Activated naive CD4-positive, alpha-beta T cell treated with anti-CD3 and anti-CD28 coated beads, Interleukin-2, amount 50 U/mL, for 16 hours (primary cell): Measurements from ENCODE around the gene KDM4F.
A peak's percentile ranks its signal among the peaks of the same experiment; 100 is the strongest.
"Not testable (repeated sequence)": the region's sequence is repeated elsewhere in the genome, so short reads cannot be mapped to it uniquely, and the experiment has no call there.

Source experiments
- DNase-seq: peaks from one replicate; pipeline ENCODE4 v3.0.0-alpha.2; 2020

KDM4F gene

DNA sequence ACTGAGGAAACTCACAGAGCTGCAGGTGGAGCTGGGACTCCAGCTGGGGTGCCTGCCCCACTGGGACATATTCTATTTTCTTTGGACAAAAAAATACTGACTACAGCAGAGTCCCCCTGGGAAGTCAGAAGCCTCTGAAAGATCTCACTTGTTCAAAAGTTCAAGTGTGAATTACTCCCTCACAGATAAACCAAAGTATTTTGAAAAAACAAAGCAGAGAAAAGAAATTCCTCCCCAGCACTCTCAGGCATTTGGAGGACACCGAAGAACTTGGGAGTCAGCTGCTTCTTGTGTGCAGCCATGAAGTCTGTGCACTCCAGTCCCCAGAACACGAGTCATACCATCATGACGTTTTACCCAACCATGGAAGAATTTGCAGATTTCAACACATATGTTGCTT is at the start of gene KDM4F:
Gene KDM4F, plus strand, starts transcription at position 301 of the 400 bp plus-strand sequence.
- DNase-seq = not testable (repeated sequence)

DNA sequence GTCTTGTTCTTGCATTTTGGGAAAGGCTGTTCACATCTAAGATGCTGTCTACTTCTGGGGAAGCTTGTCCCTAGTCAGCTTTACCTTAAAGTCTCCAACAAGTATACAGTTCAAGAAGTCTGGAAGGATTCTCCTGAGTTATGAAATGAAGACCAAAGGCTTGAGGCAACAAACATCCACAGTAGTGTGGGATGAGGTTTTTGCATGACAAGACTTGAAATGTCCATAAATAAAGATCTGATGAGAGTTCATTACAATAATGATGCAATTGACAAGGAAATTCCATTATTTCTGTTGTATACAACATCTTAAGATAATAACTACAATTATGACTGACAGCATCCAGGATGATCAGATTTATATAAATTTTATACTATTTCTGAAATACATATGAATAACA is 45.5 kb upstream of the KDM4F start:
- DNase-seq = no peak

DNA sequence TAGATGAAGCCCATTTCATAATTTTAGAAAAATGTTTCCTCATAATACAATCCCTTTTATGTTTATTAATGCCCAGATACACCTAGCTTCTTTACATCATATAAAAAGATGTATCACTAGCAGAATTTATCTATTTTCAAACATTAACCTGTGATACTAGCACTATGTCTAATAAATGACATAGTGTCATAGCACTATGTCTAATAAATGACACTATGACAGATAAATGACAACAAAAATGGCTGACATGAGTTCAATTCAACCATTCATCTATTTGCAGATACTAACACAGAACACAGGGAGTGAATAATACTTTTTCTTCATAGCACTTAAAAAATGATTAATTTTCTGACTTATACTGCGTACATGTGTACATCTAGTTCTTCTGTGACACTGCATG is 43.6 kb upstream of the KDM4F start:
- no peak for DNase-seq

DNA sequence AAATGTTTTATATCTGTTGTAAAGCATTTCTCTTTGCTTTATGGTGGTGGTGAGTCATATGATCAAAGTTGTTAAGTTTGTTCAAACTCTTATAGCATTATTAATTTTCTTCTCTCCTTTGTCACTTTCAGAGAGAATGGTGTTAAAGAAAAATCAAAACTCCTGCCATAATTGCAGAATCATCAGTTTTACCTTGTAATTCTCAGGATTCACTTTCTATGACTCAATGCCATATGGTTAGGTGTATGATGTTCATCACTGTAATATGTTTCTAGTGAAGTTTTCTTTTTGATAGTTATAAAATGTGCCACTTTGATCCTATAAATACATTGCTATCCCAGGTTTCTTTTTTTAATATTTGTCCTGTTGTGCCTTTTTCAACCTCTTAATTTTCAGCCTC is 37.8 kb upstream of the KDM4F start:
- no peak for DNase-seq

DNA sequence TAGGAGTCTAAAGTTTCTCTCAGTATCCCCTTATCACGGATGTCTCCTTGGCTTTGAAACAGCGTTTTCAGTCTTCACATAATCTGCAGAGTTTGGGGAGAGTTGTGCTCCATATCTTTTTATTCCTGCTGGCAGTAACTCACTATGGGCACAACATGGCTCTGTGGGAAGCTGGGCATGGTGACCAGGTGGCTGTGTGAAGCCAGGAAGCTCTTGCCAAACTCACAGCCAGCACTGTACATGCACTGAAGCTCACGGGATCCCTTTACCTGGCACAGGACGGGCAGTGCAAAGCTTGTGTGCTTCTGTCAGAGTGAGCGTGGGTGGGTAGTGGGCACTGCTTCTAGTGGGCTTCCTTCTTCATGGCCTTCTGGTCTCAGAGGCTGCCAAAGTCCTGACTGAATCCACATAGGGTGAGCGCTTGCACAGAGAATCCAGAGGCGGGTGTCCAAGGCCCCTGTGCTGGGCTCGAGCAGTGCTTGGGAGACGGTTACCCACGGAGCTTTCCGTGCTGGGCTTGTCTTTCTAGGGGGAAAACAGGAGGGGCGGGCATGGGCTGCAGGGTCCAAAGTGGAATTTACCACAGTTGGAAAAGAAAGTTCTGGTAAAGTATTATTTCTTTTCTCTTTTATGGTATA is 34.9 kb upstream of the KDM4F start:
- no peak for DNase-seq

DNA sequence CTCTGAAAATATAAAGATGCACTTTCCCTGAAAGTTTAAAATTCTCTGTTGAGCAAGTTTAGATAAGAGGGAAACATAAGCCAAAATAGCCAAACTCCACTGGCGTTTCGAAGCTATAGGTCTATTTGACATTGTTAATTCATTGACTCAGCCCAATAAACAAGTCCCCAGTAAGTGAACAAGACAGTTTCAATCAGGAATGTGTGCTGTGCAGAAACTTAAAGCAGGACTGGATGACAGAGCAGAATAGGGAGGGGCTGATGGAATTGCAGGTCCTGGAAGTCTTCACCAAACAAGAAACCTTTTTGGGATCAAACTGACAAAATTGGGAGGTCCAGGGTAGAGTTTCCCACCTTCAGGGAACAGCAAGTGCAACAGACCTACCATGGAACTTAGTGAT is 33.1 kb upstream of the KDM4F start:
- no peak for DNase-seq

DNA sequence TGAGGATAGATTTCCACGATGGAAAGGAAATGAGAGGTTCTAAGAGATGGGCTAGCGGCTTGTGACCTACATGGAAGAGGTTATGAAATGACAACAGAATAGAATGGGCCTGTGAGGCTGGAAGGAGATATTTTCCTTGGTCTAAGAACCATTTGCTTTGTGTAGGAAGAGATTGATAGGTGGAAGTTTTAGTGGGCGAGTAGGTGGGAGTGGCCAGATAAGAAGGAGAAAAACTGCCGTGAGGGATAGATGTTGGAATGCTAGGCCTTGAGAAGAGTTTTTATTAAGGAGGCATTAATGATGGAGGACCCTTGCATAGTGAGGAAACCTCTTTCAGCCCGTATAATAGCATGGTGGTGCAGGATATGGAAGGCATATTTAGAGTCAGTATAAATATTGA is 27.8 kb upstream of the KDM4F start:
- not testable (repeated sequence) for DNase-seq

DNA sequence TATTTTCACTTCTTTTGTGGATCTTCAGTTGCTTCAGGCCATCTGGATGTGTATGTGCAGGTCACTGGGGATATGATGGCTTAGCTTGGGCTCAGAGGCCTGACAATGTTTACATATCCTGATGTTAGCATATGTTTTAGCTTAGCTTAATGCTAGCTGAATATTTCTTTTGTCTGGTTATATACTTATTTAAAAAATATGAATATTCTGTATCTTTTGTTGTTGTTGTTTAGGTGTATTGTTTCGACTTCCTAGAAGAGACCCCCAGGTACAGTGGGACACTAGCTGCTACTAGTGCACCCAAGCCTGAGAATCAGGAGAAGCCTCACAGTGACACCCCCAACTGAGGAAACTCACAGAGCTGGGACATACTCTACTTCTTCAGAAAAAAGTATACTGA is 24.3 kb upstream of the KDM4F start, which contains the start of gene KDM4E:
Gene KDM4E, plus strand, starts transcription at position 301 of the 400 bp plus-strand sequence. CDS start 300 bp downstream, outside the sequence.
- no peak for DNase-seq

DNA sequence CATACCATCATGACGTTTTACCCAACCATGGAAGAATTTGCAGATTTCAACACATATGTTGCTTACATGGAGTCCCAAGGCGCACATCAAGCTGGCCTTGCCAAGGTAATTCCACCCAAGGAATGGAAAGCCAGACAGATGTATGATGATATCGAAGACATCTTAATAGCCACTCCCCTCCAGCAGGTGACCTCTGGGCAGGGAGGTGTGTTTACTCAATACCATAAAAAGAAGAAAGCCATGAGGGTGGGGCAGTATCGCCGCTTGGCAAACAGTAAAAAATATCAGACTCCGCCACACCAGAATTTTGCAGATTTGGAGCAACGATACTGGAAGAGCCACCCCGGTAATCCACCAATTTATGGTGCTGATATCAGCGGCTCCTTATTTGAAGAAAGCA is 23.6 kb upstream of the KDM4F start:
- DNase-seq = not testable (repeated sequence)

DNA sequence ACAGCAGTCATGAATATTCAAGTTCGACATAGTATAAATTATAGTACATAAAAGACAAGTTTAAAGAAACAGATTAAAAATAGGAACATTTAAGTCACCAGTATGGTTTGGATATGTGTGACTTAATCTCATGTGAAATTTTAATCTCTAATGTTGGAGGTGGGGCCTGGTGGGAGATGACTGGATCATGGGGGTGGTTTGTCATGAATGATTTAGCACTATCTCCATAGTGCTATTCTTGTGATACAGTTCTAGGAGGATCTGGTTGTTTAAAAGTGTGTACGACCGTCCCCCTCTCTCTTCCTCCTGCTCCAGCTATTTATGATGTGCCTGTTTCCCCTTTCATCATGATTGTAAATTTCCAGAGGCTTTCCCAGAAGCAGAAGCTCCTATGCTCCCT is 20.9 kb upstream of the KDM4F start:
- no peak for DNase-seq

DNA sequence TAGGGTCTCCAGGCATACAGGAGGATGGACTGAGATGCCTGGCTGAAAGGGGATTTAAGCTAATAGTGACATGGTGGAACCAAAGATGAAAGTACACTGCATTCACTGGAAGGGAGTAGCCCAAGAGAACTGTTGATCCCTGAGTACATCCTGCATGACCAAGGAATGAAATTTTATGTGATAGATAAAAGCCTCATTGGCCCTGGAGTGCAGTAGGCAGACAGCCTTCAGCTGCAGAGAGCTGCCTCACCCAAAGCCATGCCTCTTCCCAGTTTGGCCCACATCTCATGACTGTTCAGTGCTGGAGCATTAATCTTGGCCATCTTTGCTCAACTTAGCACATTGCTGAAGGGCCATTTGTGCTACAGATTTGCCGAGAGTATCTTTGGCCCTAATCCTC is 16.2 kb upstream of the KDM4F start:
- DNase-seq = no peak

DNA sequence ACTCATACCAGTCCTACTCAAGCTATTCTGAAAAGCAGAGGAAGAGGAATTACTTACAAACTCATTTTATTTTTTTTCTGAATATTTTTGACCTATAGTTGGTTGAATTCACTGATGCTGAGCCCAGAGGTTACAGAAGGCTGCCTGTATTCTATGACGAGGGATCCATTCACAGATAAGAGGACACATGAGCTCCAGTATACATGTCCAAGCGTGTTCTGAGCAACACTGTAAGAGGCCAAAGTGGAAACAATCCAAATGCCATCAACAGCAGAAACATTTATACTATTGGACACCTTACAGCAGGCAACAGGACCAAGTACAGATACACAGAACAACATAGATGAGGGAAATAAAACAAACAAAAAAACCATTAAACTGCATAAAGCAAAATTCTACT is 13.9 kb upstream of the KDM4F start:
- no peak for DNase-seq

DNA sequence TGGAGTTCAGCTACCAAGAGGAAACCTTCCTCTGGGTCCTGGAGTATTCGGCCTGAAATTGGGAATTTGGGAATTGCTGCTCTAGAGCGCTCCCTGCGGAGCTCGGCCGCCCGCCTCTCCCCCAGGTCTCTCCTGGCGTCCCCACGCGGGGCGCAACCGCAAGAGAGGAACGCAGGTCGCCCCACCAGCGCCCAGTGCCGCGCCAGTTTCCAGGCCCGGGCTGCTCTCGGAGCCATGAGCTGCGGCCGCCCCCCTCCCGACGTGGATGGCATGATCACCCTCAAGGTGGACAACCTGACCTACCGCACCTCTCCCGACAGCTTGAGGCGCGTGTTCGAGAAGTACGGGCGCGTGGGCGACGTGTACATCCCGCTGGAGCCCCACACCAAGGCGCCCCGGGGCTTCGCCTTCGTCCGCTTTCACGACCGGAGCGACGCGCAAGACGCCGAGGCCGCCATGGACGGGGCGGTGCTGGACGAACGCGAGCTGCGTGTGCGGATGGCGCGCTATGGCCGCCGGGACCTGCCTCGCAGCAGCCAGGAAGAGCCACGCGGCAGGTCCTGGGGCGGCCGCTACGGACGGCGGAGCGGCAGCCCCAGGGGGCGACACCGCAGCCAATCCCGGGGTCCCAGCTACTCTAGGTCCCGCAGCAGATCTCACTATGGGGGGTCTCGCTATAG is 11.7 kb upstream of the KDM4F start:
- peak; percentile 18 for DNase-seq

DNA sequence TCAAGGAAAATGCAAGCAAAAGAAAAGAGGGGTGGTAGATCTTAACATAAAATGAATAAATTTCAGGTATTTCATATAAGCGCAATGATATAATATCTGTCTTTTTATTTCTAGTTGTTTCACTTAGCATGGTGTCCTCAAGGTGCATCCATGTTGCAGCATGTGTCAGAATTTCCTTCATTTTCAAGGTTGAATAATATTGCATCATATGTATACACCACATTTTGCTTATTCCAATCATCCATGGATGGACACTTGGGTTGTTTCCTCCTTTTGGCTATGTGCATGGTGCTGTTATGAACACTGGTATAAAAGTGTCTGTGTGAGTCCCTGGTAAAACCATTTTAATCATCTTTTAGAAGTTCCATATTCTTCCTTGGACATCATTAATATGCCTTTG is 7.0 kb upstream of the KDM4F start:
- no peak for DNase-seq

DNA sequence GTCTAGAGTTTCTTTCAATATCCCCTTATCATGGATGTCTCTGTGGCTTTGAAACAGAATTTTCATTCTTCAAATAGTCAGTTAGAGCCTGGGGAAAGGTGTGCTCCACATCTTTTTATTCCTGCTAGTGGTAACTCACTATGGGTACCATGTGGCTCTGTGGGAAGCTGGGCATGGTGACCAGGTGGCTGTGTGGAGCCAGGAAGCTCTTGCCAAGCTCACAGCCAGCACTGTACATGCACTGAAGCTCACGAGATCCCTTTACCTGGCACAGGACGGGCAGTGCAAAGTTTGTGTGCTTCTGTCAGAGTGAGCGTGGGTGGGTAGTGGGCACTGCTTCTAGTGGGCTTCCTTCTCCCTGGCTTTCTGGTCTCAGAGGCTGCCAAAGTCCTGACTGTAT is 6.3 kb upstream of the KDM4F start:
- DNase-seq = no peak

DNA sequence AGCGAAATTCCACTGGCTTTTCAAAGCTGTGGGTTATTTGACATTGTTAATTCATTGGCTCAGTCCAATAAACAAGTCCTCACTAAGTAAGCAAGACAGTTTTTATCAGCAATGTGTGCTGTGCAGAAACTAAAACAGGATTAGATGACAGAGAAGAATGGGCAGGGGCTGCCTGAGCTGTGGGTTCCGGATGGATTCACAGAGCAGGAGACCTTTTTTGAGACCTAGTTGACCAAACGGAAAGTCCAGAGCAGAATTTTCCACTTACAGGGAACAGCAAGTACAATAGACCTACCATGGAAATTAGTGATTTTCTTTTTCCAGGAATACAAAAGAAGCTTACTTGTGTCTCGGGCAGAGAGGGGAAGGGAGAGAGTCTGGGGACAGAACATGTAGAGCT is 5.2 kb upstream of the KDM4F start:
- DNase-seq = no peak

DNA sequence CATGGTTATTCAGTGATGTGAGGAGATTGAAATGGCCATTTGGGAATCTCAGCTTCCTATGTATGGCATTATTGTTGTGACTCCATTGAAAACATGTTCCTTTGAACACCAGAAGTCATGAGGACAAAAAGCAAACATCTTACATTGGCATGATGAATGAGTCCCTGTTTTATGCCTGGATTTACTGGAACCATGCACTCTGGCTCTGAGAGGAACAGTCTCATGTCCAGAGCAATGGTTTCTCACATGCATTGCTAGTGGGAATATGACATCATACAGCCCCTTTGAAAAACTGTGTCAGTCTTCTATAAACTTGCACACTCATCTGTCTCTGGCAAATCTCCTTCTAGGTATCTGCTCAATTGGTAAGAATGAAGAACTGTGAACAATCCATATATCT is 3.4 kb upstream of the KDM4F start:
- no peak for DNase-seq

DNA sequence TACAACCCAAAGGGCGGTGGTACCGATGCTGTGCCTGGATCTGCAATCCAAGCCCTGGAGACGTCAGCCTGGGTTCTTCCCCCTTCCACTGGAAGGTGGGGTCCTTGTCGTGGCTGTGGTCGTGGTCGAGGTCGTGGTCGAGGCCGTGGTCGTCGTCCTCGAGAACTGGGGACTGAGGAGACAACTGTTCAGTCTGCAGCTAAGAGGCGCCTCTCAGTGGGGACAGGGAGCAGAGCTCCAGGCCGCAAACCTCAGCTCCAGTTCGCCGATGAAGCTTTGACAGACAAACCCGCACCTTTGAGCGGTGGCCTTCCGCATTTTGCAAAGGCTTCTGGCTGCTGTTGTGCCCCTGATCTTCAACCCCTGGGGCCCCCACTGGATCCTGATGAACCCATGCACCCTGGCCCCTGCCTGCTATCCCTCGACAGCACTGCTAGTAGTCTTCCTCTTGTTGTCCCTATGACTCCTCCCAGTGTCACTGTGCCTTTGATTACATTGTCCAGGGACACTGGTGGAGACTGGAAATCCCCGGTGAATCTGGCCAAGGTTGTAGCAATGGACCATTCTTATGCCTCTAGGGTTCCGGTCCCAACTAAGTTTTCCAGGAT is 1.5 kb downstream of the KDM4F start:
- no peak for DNase-seq

DNA sequence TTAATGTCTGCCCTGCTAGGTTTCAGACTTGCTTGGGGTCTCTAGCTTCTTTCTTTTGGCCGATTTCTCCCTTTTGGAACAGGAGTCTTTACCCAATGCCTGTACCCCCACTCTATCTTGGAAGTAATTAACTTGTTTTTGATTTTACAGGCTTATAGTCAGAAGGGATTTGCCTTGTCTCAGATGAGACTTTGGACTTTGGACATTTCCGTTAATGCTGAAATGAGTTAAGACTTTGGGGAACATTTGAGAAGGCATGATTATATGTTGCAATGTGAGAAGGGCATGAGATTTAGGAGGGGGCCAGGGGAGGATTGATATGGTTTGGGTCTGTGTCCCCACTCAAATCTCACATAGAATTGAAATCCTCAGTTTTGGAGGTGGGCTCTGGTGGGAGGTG is 5.1 kb downstream of the KDM4F start:
- DNase-seq = no peak

DNA sequence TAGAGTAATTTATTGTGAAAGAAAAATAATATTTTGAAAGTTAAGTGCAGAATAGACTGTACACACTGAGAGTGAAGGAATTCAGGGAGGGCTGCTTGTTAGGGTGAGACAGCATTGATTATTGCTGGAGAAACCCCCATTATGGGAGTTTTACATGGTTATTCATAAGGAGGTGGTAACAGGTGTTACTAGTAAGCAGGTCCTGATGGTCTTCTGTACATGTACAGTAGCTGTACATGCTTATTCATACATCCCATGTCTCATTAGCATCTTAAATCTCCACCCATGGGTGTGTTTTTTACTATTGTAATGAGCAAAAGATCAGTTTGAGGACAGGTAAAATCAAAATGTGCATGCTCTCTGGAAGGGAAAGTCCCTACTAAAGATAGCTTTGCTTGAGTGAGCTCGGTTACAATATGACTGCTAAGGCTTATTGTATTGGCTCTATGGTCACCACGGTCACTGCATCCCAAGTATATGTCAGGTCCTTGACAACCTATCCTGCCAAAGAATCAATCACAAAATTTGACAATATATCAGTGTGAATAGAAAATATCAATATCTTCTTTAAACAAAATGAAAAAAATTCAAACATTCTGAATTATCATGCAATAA is 6.2 kb downstream of the KDM4F start:
- no peak for DNase-seq

DNA sequence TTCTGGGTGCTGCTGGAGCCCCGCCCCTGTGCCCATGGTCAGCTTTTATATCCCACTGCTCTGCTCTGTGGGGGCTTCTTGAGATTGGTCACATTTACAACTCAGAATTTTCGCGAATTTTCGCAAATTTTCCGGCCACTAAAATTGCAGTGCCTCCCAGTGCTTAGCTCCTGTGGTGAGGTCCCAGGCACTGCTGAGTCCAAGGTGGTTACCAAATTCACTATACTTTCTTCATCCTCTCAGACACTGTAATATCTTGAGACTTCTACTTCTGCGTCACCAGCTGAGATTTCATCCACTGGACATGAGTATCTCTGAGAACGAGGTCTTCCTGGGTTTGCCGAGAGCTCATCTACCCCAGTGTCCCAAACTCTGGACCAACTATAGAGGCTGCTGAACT is 8.7 kb downstream of the KDM4F start:
- DNase-seq = no peak

DNA sequence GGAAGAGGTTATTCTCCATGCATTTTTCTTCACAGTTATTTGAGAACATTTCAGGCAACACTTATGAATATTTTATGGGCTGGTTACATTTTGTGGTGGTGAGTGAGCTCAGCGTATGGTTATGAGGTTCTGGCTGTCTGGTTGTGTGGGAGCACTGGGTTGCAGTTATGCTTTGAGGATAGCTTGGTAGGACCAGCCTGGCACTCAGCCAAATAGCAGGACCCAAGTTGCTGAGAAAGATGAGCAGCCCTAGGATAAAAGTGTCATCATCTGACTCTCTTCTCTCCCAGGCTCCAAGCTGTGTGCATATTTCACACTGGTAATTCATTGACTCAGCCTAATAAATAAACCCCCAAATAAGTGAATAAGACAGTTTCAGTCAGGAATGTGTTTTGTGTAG is 9.4 kb downstream of the KDM4F start:
- DNase-seq = no peak

DNA sequence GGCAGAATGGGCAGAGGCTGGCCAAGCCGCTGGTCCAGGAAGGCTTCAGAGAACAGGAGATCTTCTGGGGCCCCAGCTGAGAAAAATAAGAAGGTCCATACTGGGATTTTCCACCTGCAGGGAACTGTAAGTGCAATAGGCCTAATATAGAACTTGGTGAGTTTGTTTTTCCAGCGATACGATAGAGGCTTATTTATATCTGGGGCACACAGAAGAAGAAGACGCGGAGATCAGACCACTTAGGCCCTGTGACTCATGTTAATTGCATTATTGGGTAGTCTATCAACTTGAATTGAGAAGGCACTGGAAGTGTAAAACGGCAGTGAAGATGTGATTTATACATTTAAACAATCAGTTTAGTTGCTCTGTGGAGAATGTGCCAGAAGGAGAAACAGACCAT is 9.8 kb downstream of the KDM4F start:
- no peak for DNase-seq

DNA sequence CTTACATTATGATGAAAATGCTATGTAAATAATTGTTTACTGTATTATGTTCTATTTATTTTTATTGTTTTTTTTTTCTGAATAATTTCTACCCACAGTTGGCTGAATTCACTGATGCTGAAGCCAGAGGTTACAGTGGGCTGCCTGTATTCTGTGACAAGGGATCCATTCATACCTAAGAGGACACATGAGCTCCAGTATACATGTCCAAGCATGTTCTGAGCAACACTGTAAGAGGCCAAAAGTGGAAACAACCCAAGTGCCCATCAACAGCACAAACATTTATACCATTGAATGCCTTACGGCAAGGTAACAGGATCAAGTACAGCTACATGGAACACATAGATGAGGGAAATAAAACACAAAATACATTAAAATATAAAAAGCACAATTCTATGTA is 16.1 kb downstream of the KDM4F start:
- no peak for DNase-seq
